ENCODE measurements around the gene UCK2. TPM values are rescaled to one million over a fixed set of nuclear protein-coding genes. Genes with fewer than 3 reads are reported as not detected.
A peak's percentile ranks its signal among the peaks of the same experiment; 100 is the strongest.
"Not testable (repeated sequence)": the region's sequence is repeated elsewhere in the genome, so short reads cannot be mapped to it uniquely, and the experiment has no call there.

UCK2 gene
- 10 to 100 TPM; 39.6 to 69.0 TPM for total RNA-seq

GRCh38 chr1:165827268-165828102, at the start of gene UCK2:
TSS of gene UCK2 (plus strand) at chr1:165827614. CDS start at chr1:165827834, 220 bp downstream.
- Histone ChIP-seq H3K27ac (peak within 1 kb of the TSS; percentile 98), H3K27me3 (no peaks in the 10 kb centered on the region), H3K9ac (ENCODE audit: low read depth in 2 of 2, low read length in 2 of 2) (peak within 1 kb of the TSS; percentile 73 to 85), H3K4me3 (peak within 1 kb of the TSS; percentile 94), H3K9me3 (no peaks in the 10 kb centered on the region), H3K36me3 (no peaks in the 10 kb centered on the region), H3K4me1 (peaks cover 6% of the 10 kb centered on the region)
- intact Hi-C loops (cut with DNase I) = no loop called here
- peak; percentile 89 for DNase-seq
- TF ChIP-seq CTCF (IDR thresholded peaks at IDR 0.05) = no peak

DNA sequence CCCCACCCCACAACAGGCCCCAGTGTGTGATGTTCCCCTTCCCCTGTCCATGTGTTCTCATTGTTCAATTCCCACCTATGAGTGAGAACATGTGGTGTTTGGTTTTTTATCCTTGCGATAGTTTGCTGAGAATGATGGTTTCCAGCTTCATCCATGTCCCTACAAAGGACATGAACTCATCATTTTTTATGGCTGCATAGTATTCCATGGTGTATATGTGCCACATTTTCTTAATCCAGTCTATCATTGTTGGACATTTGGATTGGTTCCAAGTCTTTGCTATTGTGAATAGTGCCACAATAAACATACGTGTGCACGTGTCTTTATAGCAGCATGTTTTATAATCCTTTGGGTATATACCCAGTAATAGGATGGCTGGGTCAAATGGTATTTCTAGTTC, 49.2 kb upstream of the UCK2 start:
- H3K4me3 ChIP-seq; H3K9ac ChIP-seq (ENCODE audit: low read depth in 2 of 2, low read length in 2 of 2); DNase-seq; H3K27ac ChIP-seq; H3K36me3 ChIP-seq; H3K4me1 ChIP-seq; intact Hi-C loops (cut with DNase I); H3K27me3 ChIP-seq; H3K9me3 ChIP-seq: not testable (repeated sequence)

GRCh38 chr1:165783519-165783918, 43.9 kb upstream of the UCK2 start:
- H3K9me3 ChIP-seq; H3K9ac ChIP-seq (ENCODE audit: low read depth in 2 of 2, low read length in 2 of 2); intact Hi-C loops (cut with DNase I); H3K4me1 ChIP-seq; H3K4me3 ChIP-seq; DNase-seq; H3K36me3 ChIP-seq; H3K27ac ChIP-seq; H3K27me3 ChIP-seq: not testable (repeated sequence)

DNA sequence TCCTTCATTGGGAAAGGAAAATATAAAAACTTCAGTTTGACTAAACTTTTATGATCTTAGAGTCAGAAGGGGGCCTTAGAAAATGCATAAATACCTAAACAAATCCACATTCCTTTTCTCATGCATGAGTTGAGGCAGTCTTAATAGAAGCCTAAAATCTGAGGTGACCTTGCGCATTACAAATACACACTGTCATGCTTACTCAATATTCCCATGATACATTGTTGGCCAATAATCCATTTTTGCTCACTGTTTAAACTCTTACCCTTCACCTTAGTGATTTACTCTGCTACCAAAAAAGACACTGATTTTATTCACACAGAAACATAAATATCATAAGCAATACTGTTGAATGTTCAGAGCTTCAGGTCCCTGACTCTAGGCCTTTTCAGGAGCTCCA, 39.7 kb upstream of the UCK2 start:
- no peak for DNase-seq
- Histone ChIP-seq H3K4me1 (no peaks in the 10 kb centered on the region), H3K36me3 (no peaks in the 10 kb centered on the region), H3K27ac (no peak overlapping the region), H3K9me3 (no peaks in the 10 kb centered on the region), H3K9ac (ENCODE audit: low read depth in 2 of 2, low read length in 2 of 2) (no peak overlapping the region), H3K27me3 (peaks cover 5% of the 10 kb centered on the region), H3K4me3 (no peak overlapping the region)
- intact Hi-C loops (cut with DNase I) = no loop called here
- no peak for TF ChIP-seq CTCF (IDR thresholded peaks at IDR 0.05)

DNA sequence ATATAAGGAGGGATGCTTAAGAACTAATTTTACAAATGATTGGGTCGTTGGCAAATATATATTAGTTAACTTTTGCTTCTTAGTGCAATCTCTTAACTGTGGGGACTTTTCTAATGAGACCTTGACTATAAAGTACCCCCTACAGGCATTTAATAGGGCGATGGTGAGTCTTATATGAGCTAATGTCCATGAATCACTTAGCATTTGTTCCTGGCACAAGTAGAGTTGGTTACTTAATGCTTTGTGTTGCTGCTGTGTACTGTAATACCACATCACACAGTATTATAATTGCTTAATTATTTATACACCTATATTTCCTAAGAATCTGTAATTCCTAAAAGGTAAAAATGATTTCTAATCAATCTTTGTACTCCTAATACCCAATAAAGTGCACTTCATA, 33.5 kb upstream of the UCK2 start:
- no peak overlapping the region for H3K27ac ChIP-seq
- TF ChIP-seq CTCF (IDR thresholded peaks at IDR 0.05) = no peak

GRCh38 chr1:165795894-165796293, 31.5 kb upstream of the UCK2 start:
- no peak overlapping the region for H3K9ac ChIP-seq (ENCODE audit: low read depth in 2 of 2, low read length in 2 of 2)
- H3K9me3 ChIP-seq = no peaks in the 10 kb centered on the region
- no peak for DNase-seq
- intact Hi-C loops (cut with DNase I) = no loop called here
- H3K27me3 ChIP-seq = no peaks in the 10 kb centered on the region
- H3K36me3 ChIP-seq = no peaks in the 10 kb centered on the region
- no peak overlapping the region for H3K27ac ChIP-seq
- H3K4me3 ChIP-seq = no peak overlapping the region
- no peaks in the 10 kb centered on the region for H3K4me1 ChIP-seq
- TF ChIP-seq CTCF (IDR thresholded peaks at IDR 0.05) = no peak

More for the DNA sequence above, 33.5 kb upstream of the UCK2 start:
- Histone ChIP-seq H3K36me3 (no peaks in the 10 kb centered on the region), H3K27me3 (peaks cover 5% of the 10 kb centered on the region), H3K4me3 (no peak overlapping the region), H3K9ac (ENCODE audit: low read depth in 2 of 2, low read length in 2 of 2) (no peak overlapping the region), H3K9me3 (no peaks in the 10 kb centered on the region), H3K4me1 (no peaks in the 10 kb centered on the region)
- DNase-seq = no peak
- intact Hi-C loops (cut with DNase I) = no loop called here
